Measurements from ENCODE around the gene PDE11A. TPM values are rescaled to one million over a fixed set of nuclear protein-coding genes. Genes with fewer than 3 reads are reported as not detected.

The PDE11A gene
- total RNA-seq, 1 donor from 2014 or later: 25.6 TPM

GRCh38 chr2:177917169-177917568, 155.4 kb downstream of the PDE11A start:
- Mint-ChIP-seq H3K4me3 (no peak overlapping the region), H3K9me3 (no peaks in the 10 kb centered on the region), H3K27ac (no peak overlapping the region), H3K27me3 (ENCODE audit: low read depth) (no peaks in the 10 kb centered on the region), H3K4me1 (peaks cover 5% of the 10 kb centered on the region), H3K36me3 (no peaks in the 10 kb centered on the region)
- TF ChIP-seq CTCF (IDR thresholded peaks at IDR 0.05; ENCODE audit: unreplicated experiment): no peak
- DNase-seq (ENCODE audit: low spot score in 2 of 2, unreplicated experiment in 2 of 2): no peak

- Mint-ChIP-seq H3K27ac (no peak overlapping the region), H3K4me3 (no peak overlapping the region), H3K36me3 (no peaks in the 10 kb centered on the region), H3K9me3 (no peaks in the 10 kb centered on the region), H3K27me3 (ENCODE audit: low read depth) (no peaks in the 10 kb centered on the region), H3K4me1 (peaks cover 5% of the 10 kb centered on the region)
- TF ChIP-seq CTCF (IDR thresholded peaks at IDR 0.05; ENCODE audit: unreplicated experiment): no peak
- DNase-seq (ENCODE audit: low spot score in 2 of 2, unreplicated experiment in 2 of 2): no peak
Observed at GRCh38 chr2:177916342-177916741, 156.2 kb downstream of the PDE11A start.

GRCh38 chr2:177914247-177914646, 158.3 kb downstream of the PDE11A start:
- TF ChIP-seq CTCF (IDR thresholded peaks at IDR 0.05; ENCODE audit: unreplicated experiment): no peak
- no peaks in the 10 kb centered on the region for H3K27me3 Mint-ChIP-seq (ENCODE audit: low read depth)

GRCh38 chr2:177909962-177910361, 162.6 kb downstream of the PDE11A start:
- H3K4me3 Mint-ChIP-seq: no peak overlapping the region
- no peak for TF ChIP-seq CTCF (IDR thresholded peaks at IDR 0.05; ENCODE audit: unreplicated experiment)

More at GRCh38 chr2:177914247-177914646, 158.3 kb downstream of the PDE11A start:
- Mint-ChIP-seq H3K27ac (no peak overlapping the region), H3K4me3 (no peak overlapping the region), H3K9me3 (no peaks in the 10 kb centered on the region), H3K36me3 (no peaks in the 10 kb centered on the region), H3K4me1 (peaks cover 5% of the 10 kb centered on the region)
- no peak for DNase-seq (ENCODE audit: low spot score in 2 of 2, unreplicated experiment in 2 of 2)

GRCh38 chr2:177908824-177909223, 163.8 kb downstream of the PDE11A start:
- Mint-ChIP-seq H3K27me3 (ENCODE audit: low read depth) (no peaks in the 10 kb centered on the region), H3K4me3 (no peak overlapping the region), H3K9me3 (no peaks in the 10 kb centered on the region), H3K36me3 (no peaks in the 10 kb centered on the region), H3K27ac (no peak overlapping the region), H3K4me1 (peaks cover 11% of the 10 kb centered on the region)
- no peak for TF ChIP-seq CTCF (IDR thresholded peaks at IDR 0.05; ENCODE audit: unreplicated experiment)
- no peak for DNase-seq (ENCODE audit: low spot score in 2 of 2, unreplicated experiment in 2 of 2)

More at GRCh38 chr2:177909962-177910361, 162.6 kb downstream of the PDE11A start:
- H3K9me3 Mint-ChIP-seq: no peaks in the 10 kb centered on the region
- DNase-seq (ENCODE audit: low spot score in 2 of 2, unreplicated experiment in 2 of 2): no peak
- no peak overlapping the region for H3K27ac Mint-ChIP-seq
- H3K4me1 Mint-ChIP-seq: peaks cover 15% of the 10 kb centered on the region
- H3K36me3 Mint-ChIP-seq: no peaks in the 10 kb centered on the region
- H3K27me3 Mint-ChIP-seq (ENCODE audit: low read depth): no peaks in the 10 kb centered on the region

GRCh38 chr2:177908182-177908581, 164.4 kb downstream of the PDE11A start:
- Mint-ChIP-seq H3K36me3 (no peaks in the 10 kb centered on the region), H3K27ac (no peak overlapping the region), H3K27me3 (ENCODE audit: low read depth) (no peaks in the 10 kb centered on the region), H3K9me3 (no peaks in the 10 kb centered on the region), H3K4me3 (no peak overlapping the region), H3K4me1 (peaks cover 14% of the 10 kb centered on the region)
- TF ChIP-seq CTCF (IDR thresholded peaks at IDR 0.05; ENCODE audit: unreplicated experiment): no peak
- no peak for DNase-seq (ENCODE audit: low spot score in 2 of 2, unreplicated experiment in 2 of 2)
